ENCODE data around the gene RAD51B.
A peak's percentile ranks its signal among the peaks of the same experiment; 100 is the strongest.
"Not testable (repeated sequence)": the region's sequence is repeated elsewhere in the genome, so short reads cannot be mapped to it uniquely, and the experiment has no call there.

RAD51B gene

DNA sequence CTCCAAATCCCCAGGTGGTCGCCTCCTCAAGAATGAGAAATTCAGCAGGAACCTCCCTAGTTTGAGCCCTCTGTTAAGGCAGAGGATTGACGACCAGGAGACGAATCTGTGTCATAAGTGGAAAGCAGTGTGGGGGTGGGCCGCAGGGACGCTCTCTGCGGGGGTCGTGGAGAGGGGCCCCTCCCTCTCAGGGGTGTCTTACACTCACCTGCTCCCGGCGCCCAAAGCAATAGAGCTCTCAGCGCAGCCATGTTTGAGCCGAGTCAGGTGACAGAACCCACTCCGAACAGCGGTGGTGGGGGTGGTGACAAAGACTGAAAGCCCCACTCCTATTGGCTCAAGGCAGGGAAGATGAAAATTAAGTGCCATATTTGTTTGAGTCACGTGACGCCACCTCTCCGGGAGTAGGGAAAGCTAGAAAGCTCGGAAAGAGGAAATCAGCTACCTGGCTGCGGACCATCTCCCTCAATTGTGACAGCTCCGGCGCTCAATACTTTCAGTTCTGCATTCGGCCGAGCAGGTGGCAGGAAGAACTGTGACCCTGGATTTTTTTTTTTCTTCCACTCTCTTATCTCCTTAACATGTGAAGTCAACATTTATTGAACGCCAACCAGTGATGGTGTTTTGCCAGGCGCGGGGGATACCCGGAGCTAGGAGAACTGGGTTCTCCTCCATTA lies 3.1 kb upstream of the RAD51B start, which contains the start of gene ZFYVE26:
Gene ZFYVE26, minus strand, starts transcription at position 265 of the 677 bp plus-strand sequence. CDS start 627 bp downstream, outside the sequence.
- Mint-ChIP-seq H3K27ac (peak within 1 kb of the TSS; percentile 87), H3K4me1 (peaks cover 23% of the 10 kb centered on the region), H3K27me3 (no peaks in the 10 kb centered on the region), H3K4me3 (peak within 1 kb of the TSS; percentile 84), H3K36me3 (peaks cover 4% of the 10 kb centered on the region), H3K9me3 (no peaks in the 10 kb centered on the region)
- DNase-seq (ENCODE audit: low spot score in 2 of 2) (peak; percentile 71 to 82), ATAC-seq (ENCODE audit: low read depth) (peak; percentile 82)

DNA sequence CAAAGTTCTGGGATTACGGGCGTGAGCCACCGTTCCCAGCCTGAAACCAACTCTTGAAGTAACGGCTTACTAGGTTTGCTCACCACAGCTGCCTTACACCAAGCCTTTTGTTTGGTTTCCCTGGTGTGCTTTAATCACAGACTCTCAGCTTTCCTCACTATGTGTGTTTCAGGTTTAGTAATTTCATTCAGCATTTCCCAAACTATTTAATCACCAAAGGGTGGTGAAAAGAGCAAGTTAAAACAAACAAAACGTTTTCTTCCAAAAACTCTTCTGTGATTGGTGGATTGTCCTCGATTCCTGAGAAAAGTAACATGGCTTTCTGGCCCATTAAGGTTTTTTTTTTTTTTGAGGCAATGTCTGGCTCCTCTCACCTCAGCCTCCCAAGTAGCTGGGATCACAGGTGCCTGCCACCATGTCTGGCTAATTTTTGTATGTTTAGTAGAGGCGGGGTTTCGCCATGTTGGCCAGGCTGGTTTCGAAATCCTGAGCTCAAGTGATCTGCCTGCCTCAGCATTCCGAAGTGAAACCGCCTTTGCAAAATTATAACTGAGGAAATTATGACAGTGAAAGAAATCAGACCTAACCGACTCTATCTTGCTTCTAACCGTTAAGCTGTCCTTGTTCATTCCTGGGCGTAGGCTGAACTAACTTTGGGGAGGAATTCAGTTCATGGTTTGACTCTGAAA lies 1.7 kb upstream of the RAD51B start:
- Mint-ChIP-seq H3K4me1 (peaks cover 23% of the 10 kb centered on the region), H3K4me3 (no peak overlapping the region), H3K27me3 (no peaks in the 10 kb centered on the region), H3K9me3 (no peaks in the 10 kb centered on the region), H3K36me3 (peaks cover 4% of the 10 kb centered on the region), H3K27ac (no peak overlapping the region)
- ATAC-seq (ENCODE audit: low read depth): no peak
- DNase-seq (ENCODE audit: low spot score in 2 of 2): no peak

DNA sequence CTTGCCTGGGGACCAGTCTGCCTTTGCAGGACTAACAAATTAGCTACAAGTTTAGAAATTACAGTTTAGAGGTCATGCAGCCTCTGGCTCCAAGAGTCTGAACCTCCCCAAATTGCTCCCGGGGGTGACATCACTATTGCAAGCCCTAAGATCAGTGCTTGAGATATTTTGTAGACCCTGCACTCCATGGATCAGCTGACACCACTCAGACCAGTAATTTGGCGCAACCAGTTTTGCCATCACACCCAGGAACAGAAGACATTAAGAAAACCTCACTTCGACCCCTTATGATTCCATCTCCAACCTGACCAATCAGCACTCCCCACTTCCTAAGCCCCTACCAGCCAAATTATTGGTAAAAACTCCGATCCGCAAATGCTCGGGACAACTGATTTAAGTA lies 1.1 kb upstream of the RAD51B start:
- not testable (repeated sequence) for H3K36me3 Mint-ChIP-seq; H3K27me3 Mint-ChIP-seq; ATAC-seq (ENCODE audit: low read depth); DNase-seq (ENCODE audit: low spot score in 2 of 2); H3K9me3 Mint-ChIP-seq
- H3K4me3 Mint-ChIP-seq: peak overlapping the region; percentile 99
- peak overlapping the region; percentile 98 for H3K27ac Mint-ChIP-seq
- peaks cover 23% of the 10 kb centered on the region for H3K4me1 Mint-ChIP-seq

DNA sequence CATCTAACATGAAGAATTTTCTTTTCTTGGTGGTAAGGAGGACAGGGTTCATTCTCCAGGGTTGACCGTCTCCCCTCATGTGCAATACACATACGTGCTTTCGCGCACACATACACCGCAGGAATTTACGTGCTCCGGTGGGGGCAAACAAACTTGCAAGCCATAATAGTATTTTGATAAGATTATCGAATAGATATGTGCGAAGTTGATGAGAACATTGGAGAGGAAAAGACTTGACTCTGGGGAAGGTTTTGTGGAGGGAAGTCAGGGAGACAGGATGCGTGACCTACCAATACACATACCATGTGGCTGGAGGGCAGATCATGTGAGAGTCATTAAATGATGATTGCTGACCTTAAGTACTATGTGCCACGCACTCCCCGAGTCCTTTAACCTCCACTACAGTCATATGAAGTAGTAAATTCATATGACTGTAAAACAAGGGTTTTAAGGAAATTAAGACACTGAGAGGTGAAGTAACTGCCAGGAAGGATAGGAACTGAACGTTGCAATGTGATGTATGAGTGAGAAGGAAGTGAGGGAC lies 921 bp downstream of the RAD51B start:
- no peaks in the 10 kb centered on the region for H3K36me3 Mint-ChIP-seq
- DNase-seq (ENCODE audit: low spot score in 2 of 2) (no peak), ATAC-seq (ENCODE audit: low read depth) (no peak)
- no peaks in the 10 kb centered on the region for H3K27me3 Mint-ChIP-seq
- peak overlapping the region; percentile 98 for H3K27ac Mint-ChIP-seq
- H3K4me1 Mint-ChIP-seq: peaks cover 12% of the 10 kb centered on the region
- peak overlapping the region; percentile 99 for H3K4me3 Mint-ChIP-seq
- no peaks in the 10 kb centered on the region for H3K9me3 Mint-ChIP-seq

DNA sequence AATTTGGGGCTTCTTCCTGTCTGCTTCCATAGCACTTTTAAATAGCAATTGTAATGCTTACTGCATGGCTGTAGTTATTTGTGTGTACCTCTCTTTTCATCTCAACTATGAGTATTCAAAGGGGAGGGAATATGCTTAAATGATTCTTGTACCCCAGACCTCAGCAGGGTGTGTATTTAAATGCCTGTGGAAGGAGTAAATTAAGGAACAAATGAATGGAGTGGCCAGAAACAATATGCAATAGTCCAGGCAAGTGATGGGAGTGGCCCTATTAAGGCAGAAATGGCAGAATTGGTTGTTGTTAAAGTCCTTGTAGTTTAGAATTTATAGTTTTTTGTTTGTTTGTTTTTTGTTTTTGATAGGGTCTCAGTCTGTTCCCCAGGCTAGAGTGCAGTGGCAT lies 1.5 kb downstream of the RAD51B start:
- no peaks in the 10 kb centered on the region for H3K36me3 Mint-ChIP-seq
- peak overlapping the region; percentile 99 for H3K4me3 Mint-ChIP-seq
- H3K27me3 Mint-ChIP-seq: no peaks in the 10 kb centered on the region
- H3K4me1 Mint-ChIP-seq: peaks cover 9% of the 10 kb centered on the region
- no peak for ATAC-seq (ENCODE audit: low read depth)
- DNase-seq (ENCODE audit: low spot score in 2 of 2): no peak
- H3K27ac Mint-ChIP-seq: peak overlapping the region; percentile 98
- H3K9me3 Mint-ChIP-seq: no peaks in the 10 kb centered on the region

DNA sequence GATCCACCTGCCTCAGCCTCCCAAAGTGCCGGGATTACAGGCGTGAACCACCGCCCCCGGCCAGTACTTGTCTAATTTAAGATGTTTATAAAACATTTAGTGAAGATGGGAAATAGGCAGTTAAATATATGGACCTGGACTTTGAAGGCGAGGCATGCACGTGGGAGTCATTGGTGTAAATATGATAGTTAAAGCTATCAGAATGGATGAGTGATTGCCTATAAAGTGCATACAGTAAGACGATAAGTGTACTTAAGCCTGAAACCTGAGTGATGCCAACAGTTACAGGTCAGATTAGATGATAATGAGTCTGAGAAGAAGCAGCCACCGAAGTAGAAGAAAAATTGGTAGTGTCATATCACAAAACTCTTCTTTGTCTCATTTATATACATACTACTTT lies 11.5 kb downstream of the RAD51B start:
- no peak overlapping the region for H3K27ac Mint-ChIP-seq
- H3K9me3 Mint-ChIP-seq: no peaks in the 10 kb centered on the region
- H3K4me3 Mint-ChIP-seq: no peak overlapping the region
- H3K4me1 Mint-ChIP-seq: peaks cover 3% of the 10 kb centered on the region
- DNase-seq (ENCODE audit: low spot score in 2 of 2): no peak
- ATAC-seq (ENCODE audit: low read depth): no peak
- H3K36me3 Mint-ChIP-seq: peaks cover 33% of the 10 kb centered on the region
- H3K27me3 Mint-ChIP-seq: no peaks in the 10 kb centered on the region

DNA sequence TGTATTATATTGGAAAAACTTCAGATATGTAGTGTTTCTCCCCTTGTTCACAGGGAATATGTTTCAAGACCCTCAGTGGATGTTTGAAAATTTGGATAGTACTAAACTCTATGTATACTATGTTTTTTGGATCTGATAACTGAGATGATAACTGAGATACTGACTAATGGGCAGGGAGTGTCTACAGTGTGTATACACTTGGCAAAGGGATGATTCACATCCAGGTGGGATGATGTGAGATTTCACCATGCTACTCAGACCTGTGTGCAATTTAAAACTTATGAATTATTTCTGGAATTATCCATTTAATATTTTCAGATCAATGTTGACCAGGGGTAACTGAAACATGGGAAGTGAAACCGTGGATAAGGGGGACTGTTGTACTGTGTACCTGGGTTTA lies 13.8 kb downstream of the RAD51B start:
- Mint-ChIP-seq H3K4me3 (no peak overlapping the region), H3K4me1 (peaks cover 3% of the 10 kb centered on the region), H3K9me3 (no peaks in the 10 kb centered on the region), H3K27me3 (no peaks in the 10 kb centered on the region), H3K36me3 (peaks cover 24% of the 10 kb centered on the region), H3K27ac (peak overlapping the region; percentile 24)
- no peak for ATAC-seq (ENCODE audit: low read depth)
- no peak for DNase-seq (ENCODE audit: low spot score in 2 of 2)

DNA sequence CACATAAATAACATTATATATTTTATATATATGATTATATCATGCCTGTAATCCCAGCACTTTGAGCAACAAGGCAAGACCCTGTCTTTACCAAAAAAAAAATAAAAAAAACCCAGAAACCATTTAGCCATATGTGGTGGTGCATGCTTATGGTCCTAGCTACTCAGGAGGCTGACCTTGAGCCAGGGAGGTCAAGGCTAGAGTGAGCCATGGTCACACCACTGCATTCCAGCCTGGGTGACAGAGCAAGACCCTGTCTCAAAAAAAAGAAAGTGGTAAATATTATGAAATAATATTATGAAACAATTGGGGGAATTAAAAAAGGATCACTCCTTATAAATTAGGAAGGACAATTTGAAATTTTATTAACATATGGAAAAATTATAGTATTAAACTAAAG lies 16.0 kb downstream of the RAD51B start:
- H3K36me3 Mint-ChIP-seq: peaks cover 16% of the 10 kb centered on the region

DNA sequence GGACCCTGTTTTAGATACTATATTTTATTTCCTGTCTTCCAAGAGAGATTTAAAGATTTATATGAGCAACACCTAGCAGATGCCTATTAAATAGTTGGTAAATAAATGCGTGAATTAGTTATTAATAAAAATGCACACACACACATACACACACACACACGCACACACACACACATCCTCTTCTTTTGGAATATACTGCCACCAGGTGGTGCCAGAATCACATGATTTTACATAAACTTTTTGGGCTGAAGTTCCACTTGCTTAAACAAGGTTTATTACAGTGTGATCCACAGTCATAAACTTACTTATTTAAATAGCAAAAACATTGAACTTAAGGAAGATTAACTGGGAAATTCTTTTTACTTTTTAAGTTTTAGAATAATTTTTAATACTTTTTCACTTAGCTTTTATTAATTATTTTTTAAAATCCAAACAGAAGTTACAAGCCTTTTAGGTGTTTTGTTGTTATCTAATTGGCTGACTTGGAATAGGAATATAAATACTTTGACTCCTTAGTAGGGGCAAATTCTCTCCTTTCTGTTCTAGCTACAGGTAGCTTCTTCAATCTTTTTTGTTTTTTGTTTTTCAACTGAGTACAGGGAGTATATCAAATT lies 17.5 kb downstream of the RAD51B start:
- Mint-ChIP-seq H3K36me3 (peaks cover 12% of the 10 kb centered on the region), H3K27me3 (no peaks in the 10 kb centered on the region), H3K9me3 (no peaks in the 10 kb centered on the region), H3K4me3 (no peak overlapping the region), H3K4me1 (no peaks in the 10 kb centered on the region), H3K27ac (peak overlapping the region; percentile 33)
- ATAC-seq (ENCODE audit: low read depth) (peak; percentile 71), DNase-seq (ENCODE audit: low spot score in 2 of 2) (peak; percentile 58)

More for the DNA sequence above, 16.0 kb downstream of the RAD51B start:
- no peak for ATAC-seq (ENCODE audit: low read depth)
- Mint-ChIP-seq H3K27me3 (no peaks in the 10 kb centered on the region), H3K4me1 (no peaks in the 10 kb centered on the region), H3K4me3 (no peak overlapping the region), H3K9me3 (no peaks in the 10 kb centered on the region), H3K27ac (no peak overlapping the region)
- DNase-seq (ENCODE audit: low spot score in 2 of 2): no peak

DNA sequence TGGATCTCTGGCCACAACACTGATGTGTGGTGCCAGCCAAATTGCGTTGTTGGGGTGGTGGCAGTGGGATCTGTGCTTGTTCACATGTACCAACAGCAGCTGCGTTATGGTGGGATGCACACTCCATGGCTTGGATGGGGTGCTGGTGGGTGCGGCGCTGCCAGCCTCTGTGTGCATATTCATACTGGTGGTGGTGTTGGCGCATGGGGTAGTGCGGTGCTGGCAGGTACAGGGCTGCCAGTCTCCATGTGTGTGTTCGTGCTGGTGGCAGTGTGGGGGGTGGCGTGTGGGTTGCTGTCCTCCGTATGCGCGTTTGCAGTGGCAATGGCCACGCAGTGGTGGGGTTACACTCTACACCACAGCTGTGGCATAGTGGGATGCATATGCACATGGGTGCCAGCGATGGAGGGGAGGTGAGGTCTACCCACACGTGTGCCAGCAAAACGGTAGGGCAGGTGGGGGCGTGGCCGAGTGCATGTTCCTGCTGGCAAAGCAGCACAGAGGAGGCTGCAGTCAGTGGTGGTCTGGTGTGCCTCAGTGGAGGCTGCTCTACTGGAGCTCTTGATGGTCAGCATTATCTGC lies 26.5 kb downstream of the RAD51B start:
- H3K36me3 Mint-ChIP-seq: peaks cover 30% of the 10 kb centered on the region
- H3K27me3 Mint-ChIP-seq: no peaks in the 10 kb centered on the region
- peaks cover 4% of the 10 kb centered on the region for H3K9me3 Mint-ChIP-seq
- H3K4me3 Mint-ChIP-seq: no peak overlapping the region
- no peak overlapping the region for H3K27ac Mint-ChIP-seq
- peaks cover 14% of the 10 kb centered on the region for H3K4me1 Mint-ChIP-seq
- DNase-seq (ENCODE audit: low spot score in 2 of 2) (no peak), ATAC-seq (ENCODE audit: low read depth) (no peak)

DNA sequence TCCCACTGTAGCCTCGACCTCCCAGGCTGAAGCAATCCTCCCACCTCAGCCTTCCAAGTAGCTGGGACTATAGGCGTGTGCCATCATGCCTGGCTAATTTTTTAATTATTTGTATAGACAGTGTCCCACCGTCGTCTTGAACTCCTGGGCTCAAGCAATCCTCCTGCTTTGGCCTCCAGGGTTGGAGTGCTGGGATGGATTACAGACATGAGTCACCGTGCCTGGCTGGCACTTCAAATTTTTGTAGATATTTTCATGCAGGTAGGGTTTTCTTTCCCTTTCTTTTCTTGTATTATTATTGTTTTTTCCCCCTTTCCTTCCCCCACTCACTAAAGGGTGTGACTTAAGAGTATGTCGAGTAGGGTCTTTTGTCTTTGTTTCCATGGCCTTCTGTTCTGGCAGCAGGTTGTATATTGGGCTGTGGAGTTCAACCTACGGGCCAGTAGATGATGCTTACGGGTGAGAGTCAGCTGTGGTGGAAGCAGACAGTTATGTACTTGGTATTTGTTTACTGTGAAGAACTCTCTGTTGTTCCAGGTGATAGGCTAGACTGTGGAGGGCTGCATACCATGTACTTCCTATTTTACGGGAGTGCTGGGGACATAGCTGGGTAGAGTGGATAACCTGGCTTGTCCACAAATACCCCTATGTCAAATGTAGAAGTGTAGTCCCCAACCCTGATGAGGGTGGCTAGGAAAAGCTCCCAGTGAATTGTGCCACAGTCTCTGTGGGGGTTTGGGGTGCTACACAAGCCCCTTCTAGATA lies 30.7 kb downstream of the RAD51B start:
- H3K4me3 Mint-ChIP-seq: no peak overlapping the region
- ATAC-seq (ENCODE audit: low read depth) (no peak), DNase-seq (ENCODE audit: low spot score in 2 of 2) (no peak)
- H3K27ac Mint-ChIP-seq: no peak overlapping the region
- peaks cover 4% of the 10 kb centered on the region for H3K9me3 Mint-ChIP-seq
- H3K36me3 Mint-ChIP-seq: peaks cover 25% of the 10 kb centered on the region
- H3K27me3 Mint-ChIP-seq: no peaks in the 10 kb centered on the region
- peaks cover 20% of the 10 kb centered on the region for H3K4me1 Mint-ChIP-seq

DNA sequence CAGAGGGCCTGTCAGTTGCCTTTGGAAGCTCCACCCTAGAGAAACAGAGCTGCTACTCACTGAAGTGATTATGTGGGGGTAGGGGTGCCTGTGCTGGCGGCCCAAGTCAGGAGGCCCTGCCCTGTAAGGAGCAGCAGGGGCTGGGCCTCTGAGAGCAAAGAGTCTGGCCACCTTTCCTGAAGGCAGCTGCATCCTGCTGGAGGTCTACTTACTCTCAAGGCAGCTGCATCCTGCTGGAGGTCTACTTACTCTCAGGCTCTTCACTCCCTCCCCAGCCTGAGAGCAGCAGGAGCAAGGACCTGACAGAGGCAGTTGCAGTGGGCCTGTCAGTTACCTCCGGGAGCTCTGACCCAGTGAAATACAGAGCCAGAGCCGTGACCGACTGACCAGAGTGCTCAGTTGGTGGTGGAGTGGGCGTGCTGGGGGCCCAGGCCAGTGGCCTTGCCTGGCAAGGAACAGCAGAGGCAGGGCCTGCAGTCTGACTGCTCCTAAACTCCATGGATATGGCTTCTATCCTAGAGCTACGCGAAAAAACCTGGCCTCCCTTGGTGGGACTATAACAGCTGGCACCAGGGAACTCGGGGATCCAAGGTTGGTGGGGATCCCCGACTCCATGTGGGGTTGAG lies 32.3 kb downstream of the RAD51B start:
- ATAC-seq (ENCODE audit: low read depth) (no peak), DNase-seq (ENCODE audit: low spot score in 2 of 2) (no peak)
- Mint-ChIP-seq H3K36me3 (peaks cover 21% of the 10 kb centered on the region), H3K27me3 (no peaks in the 10 kb centered on the region), H3K4me3 (no peak overlapping the region), H3K9me3 (peaks cover 2% of the 10 kb centered on the region), H3K4me1 (peaks cover 19% of the 10 kb centered on the region), H3K27ac (no peak overlapping the region)

DNA sequence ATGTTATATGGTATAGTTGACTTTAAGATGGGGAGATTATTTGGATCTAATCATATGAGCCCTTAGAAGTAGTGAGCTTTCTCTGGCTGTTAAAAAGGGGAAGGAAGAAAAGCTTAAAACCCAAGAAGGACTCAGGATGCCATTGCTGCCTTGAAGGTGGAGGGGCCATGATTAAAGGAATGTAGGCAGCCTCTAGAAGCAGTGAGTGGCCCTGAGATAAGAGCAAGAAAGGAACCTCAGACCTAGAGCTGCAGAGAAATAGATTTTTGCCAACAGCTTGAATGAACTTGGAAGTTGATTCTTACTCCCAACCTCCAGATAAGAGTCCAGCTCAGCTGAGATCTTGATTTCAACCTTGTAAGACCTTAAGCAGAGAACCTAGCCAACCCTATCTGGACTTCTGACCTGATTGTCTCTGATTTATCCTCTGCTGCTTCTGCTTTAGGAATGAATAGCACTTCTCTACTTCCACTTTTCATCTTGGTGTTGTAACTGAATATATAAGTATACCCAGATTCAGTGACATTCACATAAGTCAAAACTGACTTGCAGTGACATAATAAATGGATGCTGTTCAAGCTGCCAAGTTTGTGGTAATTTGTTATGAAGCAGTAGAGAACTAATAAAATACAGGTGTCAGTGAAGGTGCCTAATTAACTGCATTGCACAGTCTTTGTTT lies 33.5 kb downstream of the RAD51B start:
- no peak overlapping the region for H3K4me3 Mint-ChIP-seq

More for the DNA sequence above, 33.5 kb downstream of the RAD51B start:
- Mint-ChIP-seq H3K4me1 (peaks cover 17% of the 10 kb centered on the region), H3K9me3 (no peaks in the 10 kb centered on the region), H3K27ac (no peak overlapping the region), H3K36me3 (peaks cover 19% of the 10 kb centered on the region), H3K27me3 (no peaks in the 10 kb centered on the region)
- DNase-seq (ENCODE audit: low spot score in 2 of 2) (no peak), ATAC-seq (ENCODE audit: low read depth) (no peak)

Data from memory B cell (primary cell).